GM12891 (cell line): ENCODE measurements around the gene NUDT6.

Experiments used
- PAX5 ChIP-seq: IDR thresholded peaks from 2 replicates; pipeline ENCODE4 v1.6.1; 2011; ENCODE audit warnings: low read length, moderate library complexity, mild to moderate bottlenecking; ENCODE audit not compliant: insufficient read depth, severe bottlenecking
- POLR2A ChIP-seq: IDR thresholded peaks from 2 replicates; pipeline ENCODE4 v1.6.1; 2011; ENCODE audit warnings: low read depth, low read length, control low read depth
- POLR2AphosphoS5 ChIP-seq: IDR thresholded peaks from 2 replicates; pipeline ENCODE4 v1.6.1; 2011; ENCODE audit warnings: low read depth, low read length, control low read depth
- SPI1 ChIP-seq: IDR thresholded peaks from 2 replicates; pipeline ENCODE4 v1.6.1; 2011; ENCODE audit warnings: low read depth, low read length, control low read depth
- TAF1 ChIP-seq: IDR thresholded peaks from 2 replicates; pipeline ENCODE4 v1.6.1; 2011; ENCODE audit warnings: low read depth, low read length, control low read depth

DNA sequence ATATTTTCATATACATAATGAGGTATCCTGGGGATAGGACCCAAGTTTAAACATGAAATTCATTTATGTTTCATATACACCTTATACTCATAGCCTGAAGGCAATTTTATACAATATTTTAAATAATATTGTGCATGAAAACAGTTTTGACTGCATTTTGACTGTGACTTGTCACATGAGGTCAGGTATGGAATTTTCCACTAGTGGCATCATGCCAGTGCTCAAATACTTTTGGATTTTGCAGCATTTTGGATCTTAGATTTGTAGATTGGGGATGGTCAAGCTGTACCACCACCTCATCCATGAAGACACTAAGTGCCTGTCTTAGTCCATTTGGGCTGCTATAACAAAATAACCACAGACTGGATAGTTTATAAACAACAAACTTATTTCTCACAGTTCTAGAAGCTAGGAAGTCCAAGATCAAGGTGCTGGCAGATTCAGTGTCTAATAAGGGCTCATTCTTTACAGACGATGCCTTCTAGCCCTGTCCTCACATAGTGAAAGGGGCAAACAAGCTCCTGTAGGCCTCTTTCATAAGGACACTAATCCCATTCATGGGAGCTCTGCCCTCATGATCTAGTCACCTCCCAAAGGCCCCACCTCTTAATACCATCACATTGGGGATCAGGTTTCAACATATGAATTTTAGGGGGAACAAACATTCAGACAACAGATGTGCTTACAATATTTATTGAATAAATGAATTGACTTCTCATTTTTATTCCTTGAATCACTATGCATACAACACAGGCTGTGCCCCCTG, 9.4 kb downstream of the NUDT6 start:
- no peak for TF ChIP-seq POLR2AphosphoS5
- TF ChIP-seq POLR2A, result no peak
- TF ChIP-seq SPI1, result no peak
- TF ChIP-seq TAF1, result no peak
- TF ChIP-seq PAX5, result no peak
